Measurements from ENCODE around the gene SLC27A4.

- TF ChIP-seq CTCF (conservative IDR thresholded peaks at IDR 0.05; ENCODE audit: low read length) (no peak), EZH2phosphoT487 (IDR thresholded peaks at IDR 0.05; ENCODE audit: borderline replicate concordance, low read depth, low read length) (no peak)
Measured at GRCh38 chr9:128370367-128370751, 30.0 kb downstream of the SLC27A4 start.
